NK-92 (cell line): ENCODE measurements around the gene IGSF9B.

Source experiments
- DNase-seq: peaks from one replicate; lab custom pipeline; 2025; ENCODE audit not compliant: unreplicated experiment; lab: John Stamatoyannopoulos, UW

IGSF9B gene

GRCh38 chr11:133957900-133958299 lies 1.1 kb upstream of the IGSF9B start:
- DNase-seq: no peak

- no peak for DNase-seq
Measured at GRCh38 chr11:133955945-133956421, 785 bp downstream of the IGSF9B start.

DNA sequence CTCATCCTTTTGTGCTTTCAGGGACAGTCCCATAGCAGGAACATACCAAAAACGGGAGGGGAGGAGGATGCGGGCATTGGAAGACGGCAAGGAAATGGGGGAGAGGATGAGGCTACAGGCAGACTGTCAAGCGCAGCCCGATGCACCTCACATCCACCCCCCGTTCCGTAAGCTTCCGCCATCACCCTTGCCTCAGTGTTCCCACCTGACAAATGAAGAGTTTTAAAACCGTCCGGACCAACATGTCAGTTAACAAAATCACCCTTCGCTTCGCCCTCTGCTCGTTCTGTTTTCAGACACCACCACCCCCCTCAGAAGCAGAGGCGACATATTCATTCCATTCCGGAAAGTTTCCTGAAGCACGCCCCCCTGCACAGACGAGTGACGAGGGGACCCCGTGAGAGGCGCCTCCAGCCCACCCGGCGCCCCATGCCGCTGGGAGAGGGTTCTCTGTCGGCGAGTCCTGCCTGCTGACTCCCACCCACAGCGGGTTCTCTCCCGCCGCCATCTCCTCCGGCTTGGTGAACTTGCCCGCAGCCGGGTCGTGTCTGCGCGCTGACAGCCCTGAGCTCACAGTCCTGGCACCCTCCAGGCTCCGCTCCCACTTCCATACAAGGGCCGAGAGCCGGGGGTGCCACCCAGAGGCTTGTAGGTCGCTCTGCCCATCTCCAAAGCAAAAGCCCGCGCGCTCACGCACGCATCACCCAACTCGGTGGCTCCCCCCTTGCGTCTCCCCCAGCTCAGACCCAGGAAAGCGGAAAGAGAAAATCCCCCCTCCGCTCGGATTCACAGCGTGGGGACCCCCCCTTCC lies 1.5 kb downstream of the IGSF9B start:
- DNase-seq: no peak

GRCh38 chr11:133953999-133954398 lies 2.8 kb downstream of the IGSF9B start:
- no peak for DNase-seq

GRCh38 chr11:133953547-133953946 lies 3.2 kb downstream of the IGSF9B start:
- no peak for DNase-seq

- no peak for DNase-seq
Measured at GRCh38 chr11:133952199-133953190, 4.3 kb downstream of the IGSF9B start.

- DNase-seq: no peak
Measured at GRCh38 chr11:133951327-133952198, 5.2 kb downstream of the IGSF9B start.

DNA sequence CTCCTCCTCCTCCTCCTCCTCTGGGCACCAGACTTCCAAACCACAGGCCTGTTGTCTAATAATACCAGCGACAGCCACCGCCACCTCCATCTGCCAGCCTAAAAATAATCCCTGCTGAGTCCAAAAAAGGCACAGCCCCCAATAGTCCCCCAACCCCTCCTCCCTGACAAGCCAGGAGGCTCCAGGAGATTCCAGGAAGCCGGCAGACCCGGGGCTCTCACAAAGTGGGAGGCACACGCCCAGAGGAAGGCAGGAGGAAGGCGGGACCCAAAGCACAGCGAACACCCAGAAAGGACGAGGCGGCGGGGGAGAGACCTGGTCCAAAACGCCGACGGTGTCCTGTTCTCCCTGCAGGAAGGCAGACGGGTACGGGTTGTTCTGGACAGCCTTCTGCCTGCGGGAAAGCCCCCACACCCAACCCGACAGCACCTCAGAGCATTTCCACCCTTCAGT lies 5.9 kb downstream of the IGSF9B start:
- no peak for DNase-seq

DNA sequence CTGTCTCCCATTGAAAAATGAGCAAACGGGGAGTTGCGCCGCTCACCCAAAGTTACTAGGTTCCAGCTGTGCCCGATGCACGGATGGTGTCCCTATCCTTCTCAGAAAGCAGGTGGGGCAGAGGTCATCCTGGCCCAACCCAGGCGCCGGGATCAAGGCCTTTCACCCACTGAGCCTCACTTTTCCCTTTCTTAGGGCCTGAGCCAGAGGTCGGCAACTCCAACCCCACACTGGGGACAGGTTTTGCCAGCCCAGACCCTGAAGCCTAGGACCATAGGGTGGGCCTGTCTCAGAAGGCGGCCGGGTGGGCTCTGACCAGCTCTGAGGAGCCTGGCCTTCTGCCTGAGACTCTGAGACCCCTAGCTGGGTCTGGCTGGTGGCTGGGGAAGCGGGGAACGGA lies 6.3 kb downstream of the IGSF9B start:
- DNase-seq: no peak

DNA sequence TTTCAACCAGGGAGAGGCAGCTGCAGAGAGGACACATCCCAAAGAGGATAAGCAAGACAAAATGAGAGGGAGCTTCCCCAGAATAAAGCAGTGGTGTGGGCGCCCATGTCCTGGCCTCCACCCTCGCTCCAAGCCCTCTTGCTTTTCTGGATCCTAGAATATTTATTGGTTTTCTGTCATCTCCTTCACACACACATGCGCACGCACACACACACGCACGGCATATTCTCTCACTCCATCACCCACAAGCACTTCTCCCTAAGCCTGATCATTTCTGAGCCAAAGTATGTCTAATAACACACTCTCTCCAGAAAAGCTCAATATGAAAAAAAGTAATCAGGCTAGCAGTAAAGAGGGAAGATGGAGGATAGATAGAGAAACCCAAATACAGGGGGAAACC lies 7.6 kb downstream of the IGSF9B start:
- no peak for DNase-seq

DNA sequence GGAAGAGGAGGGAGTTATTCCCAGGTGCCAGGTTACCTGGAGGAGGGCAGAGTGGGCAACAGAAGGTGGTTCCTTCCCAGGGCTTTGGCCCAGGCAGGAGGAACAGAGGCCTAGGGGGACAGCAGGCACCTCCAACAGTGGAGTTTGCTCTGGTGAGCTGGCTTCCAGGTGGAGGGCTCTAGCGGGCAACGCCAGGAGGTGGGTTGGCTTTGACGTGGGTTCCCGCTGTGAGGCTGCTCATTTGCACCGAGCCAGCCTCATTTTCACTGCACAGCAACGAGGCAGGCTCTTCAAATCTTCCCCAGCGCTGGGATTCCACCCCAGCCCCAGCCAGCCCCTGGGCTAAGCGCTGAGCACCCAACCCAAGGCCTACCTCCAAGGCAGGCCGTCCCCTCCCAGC lies 8.1 kb downstream of the IGSF9B start:
- DNase-seq: no peak

GRCh38 chr11:133947321-133947756 lies 9.4 kb downstream of the IGSF9B start:
- DNase-seq: no peak

- DNase-seq: no peak
Measured at GRCh38 chr11:133946541-133947318, 10.0 kb downstream of the IGSF9B start.

GRCh38 chr11:133946051-133946450 lies 10.7 kb downstream of the IGSF9B start:
- no peak for DNase-seq

DNA sequence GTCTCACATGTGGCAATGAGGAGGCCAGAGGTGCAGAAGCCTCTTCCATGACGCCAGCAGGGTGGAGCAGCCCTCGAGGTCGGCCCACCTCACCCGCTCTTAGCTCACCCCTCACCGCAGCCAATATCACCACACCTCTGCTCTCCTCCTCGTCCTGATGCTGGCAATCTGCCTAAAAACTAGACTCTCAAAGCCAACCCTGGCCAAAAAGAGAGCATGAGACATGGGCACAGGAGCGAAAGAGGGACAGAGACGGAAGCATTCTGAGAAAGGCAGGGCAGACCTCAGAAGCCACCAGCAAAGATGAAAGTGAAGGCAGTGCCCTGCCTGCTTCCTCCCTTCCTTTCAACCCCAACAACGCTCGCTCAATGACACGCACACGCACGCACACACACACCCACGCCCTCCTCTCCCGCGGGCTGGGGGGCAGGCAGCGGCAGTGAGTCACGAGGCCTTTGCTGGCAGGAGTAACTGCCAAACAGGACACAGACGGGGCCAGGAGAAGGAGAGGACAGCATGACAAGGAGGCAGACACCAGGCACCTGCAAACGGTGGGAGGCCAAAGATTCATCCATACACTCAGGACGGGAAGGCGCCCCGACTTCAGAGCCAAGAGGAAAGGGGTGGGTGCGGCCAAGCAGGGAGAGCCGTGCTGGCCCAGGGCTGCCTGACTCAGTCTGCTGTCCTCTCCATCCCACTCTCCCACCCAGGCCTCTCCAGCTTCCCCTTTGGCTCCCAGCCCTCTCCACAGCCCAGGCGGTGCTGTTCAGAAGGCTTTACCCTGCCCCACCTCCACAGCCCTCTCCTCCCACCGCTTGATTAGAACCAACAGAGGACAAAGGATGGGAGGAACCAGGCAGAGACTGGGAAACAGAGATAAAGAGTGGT lies 11.4 kb downstream of the IGSF9B start:
- DNase-seq: no peak

- no peak for DNase-seq
Measured at GRCh38 chr11:133943950-133944698, 12.6 kb downstream of the IGSF9B start.

DNA sequence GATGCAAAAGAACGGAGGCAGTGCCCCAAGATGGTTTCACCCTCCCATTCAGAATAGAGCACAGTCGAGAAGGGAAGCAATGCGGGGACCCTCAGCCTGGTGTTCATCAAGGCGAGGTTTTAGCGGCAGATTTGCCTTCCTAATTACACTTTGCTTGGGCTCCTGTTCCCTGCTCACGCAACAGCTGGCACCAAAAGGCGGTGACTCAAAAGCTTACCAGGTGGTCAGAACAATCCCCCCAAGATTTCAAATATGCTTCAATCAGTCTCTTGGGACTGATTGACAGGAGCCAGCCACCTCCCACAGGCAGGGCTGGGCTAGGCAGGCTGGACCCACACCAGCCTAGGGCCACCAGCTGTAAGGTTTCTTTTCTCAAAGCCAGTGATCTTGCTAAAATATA lies 14.2 kb downstream of the IGSF9B start:
- no peak for DNase-seq

DNA sequence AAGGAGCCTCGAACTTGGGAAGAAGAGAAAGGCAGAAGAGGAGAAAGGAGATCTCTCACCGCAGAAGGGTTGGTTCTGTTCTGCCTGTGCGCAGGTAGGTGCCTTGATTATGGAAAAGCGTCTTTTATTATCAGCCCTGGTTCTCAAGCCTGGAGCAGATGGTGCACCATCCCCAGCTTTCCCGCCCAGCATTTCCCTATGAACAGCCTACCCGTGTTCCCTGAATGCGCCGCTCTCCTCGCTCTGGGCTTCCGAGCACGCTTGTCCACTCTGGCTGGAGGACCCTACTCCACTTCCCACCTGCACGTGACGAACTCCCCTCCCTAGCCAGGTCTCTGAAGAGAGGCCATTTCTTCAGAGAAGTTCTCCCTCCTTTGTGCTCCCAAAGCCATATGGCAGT lies 15.2 kb downstream of the IGSF9B start:
- DNase-seq: no peak
